Stimulated activated CD8-positive, alpha-beta memory T cell treated with anti-CD3 and anti-CD28 coated beads, Interleukin-15, amount 100 ng/mL, for 4 hours (primary cell): ENCODE measurements around the gene SPON2.
A peak's percentile ranks its signal among the peaks of the same experiment; 100 is the strongest.

Experiments
- DNase-seq, 2 donors: peaks; one replicate each; pipeline ENCODE4 v3.0.0-alpha.2; 2020; ENCODE audit warnings: low read depth in 2 of 2

The SPON2 gene

GRCh38 chr4:1195109-1195671 lies 22.8 kb upstream of the SPON2 start:
- no peak for DNase-seq

- no peak for DNase-seq
Measured at GRCh38 chr4:1194010-1194900, 21.9 kb upstream of the SPON2 start.

- no peak for DNase-seq
Measured at GRCh38 chr4:1193206-1194009, 21.0 kb upstream of the SPON2 start.

- no peak for DNase-seq
Measured at GRCh38 chr4:1192493-1193205, 20.3 kb upstream of the SPON2 start.

- DNase-seq = no peak
Measured at GRCh38 chr4:1192091-1192492, 19.7 kb upstream of the SPON2 start.

GRCh38 chr4:1191621-1192020 lies 19.2 kb upstream of the SPON2 start:
- DNase-seq = no peak

- DNase-seq = no peak
Measured at GRCh38 chr4:1187182-1187581, 14.8 kb upstream of the SPON2 start.

GRCh38 chr4:1183985-1184773 lies 11.8 kb upstream of the SPON2 start:
- DNase-seq = no peak

GRCh38 chr4:1182313-1182712 lies 9.9 kb upstream of the SPON2 start:
- DNase-seq = no peak

GRCh38 chr4:1180663-1181062 lies 8.3 kb upstream of the SPON2 start:
- DNase-seq = no peak

GRCh38 chr4:1179976-1180375 lies 7.6 kb upstream of the SPON2 start:
- DNase-seq = no peak

- DNase-seq = no peak
Measured at GRCh38 chr4:1179089-1179441, 6.7 kb upstream of the SPON2 start.

- no peak for DNase-seq
Measured at GRCh38 chr4:1178300-1179088, 6.1 kb upstream of the SPON2 start.

- peak in 1 of 2 donors; percentile 55 for DNase-seq
Measured at GRCh38 chr4:1177274-1178141, 5.1 kb upstream of the SPON2 start.

- no peak for DNase-seq
Measured at GRCh38 chr4:1176398-1177273, 4.3 kb upstream of the SPON2 start.

- DNase-seq = no peak
Measured at GRCh38 chr4:1175635-1176229, 3.3 kb upstream of the SPON2 start.

- no peak for DNase-seq
Measured at GRCh38 chr4:1174941-1175634, 2.7 kb upstream of the SPON2 start.
